Stomach (tissue), 4 donors: Measurements from ENCODE around the gene DCDC2.

Experiments
- EP300 ChIP-seq: sonication (generic); formaldehyde crosslinking; IDR thresholded peaks from one replicate; pipeline ENCODE4 v1.6.1; 2017; ENCODE audit warnings: antibody characterized with exemption
- POLR2A ChIP-seq, 4 donors: fragments of 450-650 bp; IDR thresholded peaks; one replicate each; pipeline ENCODE4 v1.6.1; 2016; ENCODE audit warnings: antibody characterized with exemption in 4 of 4, control low read depth in 2 of 4, mild to moderate bottlenecking in 1 of 4, moderate library complexity in 1 of 4
- POLR2AphosphoS5 ChIP-seq, 3 donors: sonication (generic); formaldehyde crosslinking; IDR thresholded peaks; one replicate each; pipeline ENCODE4 v1.6.1; 2016; ENCODE audit warnings: antibody characterized with exemption in 3 of 3
- TF ChIP-seq, protein P1 (sequence below), 7 experiments: fragments of 450-650 bp in 4 of 7; fragments of 200-600 bp in 3 of 7; sonication (generic) in 3 of 7; IDR thresholded peaks; one replicate each; pipeline ENCODE4 v1.5.1; 2016 to 2019; ENCODE audit warnings: antibody characterized with exemption in 7 of 7, control low read depth in 2 of 7, mild to moderate bottlenecking in 1 of 7

DNA sequence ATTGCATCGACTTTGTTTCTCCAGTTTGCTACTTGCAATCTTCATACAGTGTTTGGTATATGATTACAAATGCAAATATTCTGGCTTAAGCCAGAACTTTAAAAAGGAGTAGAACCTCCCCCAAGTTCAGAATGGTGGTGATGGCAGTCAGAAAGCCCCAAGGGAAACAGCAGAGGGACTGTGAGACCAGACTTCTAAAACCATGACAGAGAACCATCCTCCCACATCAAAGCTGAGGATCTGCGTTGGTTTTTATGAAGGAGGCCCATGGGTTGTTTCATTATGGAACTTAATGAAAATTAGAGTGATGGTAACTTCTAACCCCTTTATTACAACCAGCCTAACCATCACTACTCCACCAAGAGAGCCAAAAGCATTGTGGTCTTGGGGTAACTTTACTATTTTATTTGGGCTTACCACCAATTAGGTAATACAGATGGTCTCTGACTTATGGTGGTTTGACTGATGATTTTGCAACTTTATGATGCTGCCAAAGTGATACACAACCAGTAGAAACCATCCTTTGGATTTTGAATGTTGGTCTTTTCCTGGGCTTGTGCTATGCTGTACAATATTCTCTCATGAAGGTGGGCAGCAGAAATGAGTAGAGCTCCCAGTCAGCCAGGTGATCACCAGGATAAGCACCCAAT lies 34.0 kb upstream of the DCDC2 start:
- TF ChIP-seq, protein P1, sequence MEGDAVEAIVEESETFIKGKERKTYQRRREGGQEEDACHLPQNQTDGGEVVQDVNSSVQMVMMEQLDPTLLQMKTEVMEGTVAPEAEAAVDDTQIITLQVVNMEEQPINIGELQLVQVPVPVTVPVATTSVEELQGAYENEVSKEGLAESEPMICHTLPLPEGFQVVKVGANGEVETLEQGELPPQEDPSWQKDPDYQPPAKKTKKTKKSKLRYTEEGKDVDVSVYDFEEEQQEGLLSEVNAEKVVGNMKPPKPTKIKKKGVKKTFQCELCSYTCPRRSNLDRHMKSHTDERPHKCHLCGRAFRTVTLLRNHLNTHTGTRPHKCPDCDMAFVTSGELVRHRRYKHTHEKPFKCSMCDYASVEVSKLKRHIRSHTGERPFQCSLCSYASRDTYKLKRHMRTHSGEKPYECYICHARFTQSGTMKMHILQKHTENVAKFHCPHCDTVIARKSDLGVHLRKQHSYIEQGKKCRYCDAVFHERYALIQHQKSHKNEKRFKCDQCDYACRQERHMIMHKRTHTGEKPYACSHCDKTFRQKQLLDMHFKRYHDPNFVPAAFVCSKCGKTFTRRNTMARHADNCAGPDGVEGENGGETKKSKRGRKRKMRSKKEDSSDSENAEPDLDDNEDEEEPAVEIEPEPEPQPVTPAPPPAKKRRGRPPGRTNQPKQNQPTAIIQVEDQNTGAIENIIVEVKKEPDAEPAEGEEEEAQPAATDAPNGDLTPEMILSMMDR (IDR thresholded peaks at IDR 0.05) = no peak
- no peak for TF ChIP-seq POLR2A (IDR thresholded peaks at IDR 0.05)
- TF ChIP-seq POLR2AphosphoS5 (IDR thresholded peaks at IDR 0.05) = no peak
- TF ChIP-seq EP300 = no peak
